K562 (cell line): Measurements from ENCODE around the gene POLR2M.

ENCODE experiments used
- BRD4 ChIP-seq: fragments of 200-600 bp; sonication (generic); IDR thresholded peaks from 2 replicates; pipeline ENCODE4 v1.6.1; 2017; ENCODE audit warnings: inconsistent platforms
- JUN ChIP-seq, 2 experiments: sonication (generic) in 1 of 2; formaldehyde crosslinking in 1 of 2; IDR thresholded peaks; 2 replicates each; pipeline versions ENCODE4 v1.6.1 to v1.8.0; 2012 to 2022; ENCODE audit warnings: borderline replicate concordance in 2 of 2, mild to moderate bottlenecking in 2 of 2, improper control_type of control experiment in 1 of 2, low read depth in 1 of 2, low read length in 1 of 2, missing genetic modification reagents in 1 of 2

DNA sequence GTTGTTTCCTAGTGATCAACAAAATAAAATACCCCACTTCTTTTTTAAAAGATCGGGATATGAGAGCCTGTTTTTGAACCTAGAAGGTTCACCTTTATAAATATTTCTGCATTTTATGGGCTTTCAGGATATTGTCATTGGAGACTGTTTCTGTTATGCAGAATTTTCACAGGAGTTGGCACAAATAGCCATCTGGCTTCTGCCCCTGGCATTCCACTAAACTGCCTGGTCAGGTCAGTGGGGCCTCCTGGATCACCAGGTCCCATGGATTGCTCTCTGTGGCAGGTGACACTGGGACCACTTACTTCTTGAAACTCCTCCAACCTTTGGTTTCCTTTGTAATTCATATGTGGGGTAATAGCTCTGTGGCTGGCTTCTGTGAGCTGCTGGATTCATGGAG lies 25.5 kb upstream of the POLR2M start:
- TF ChIP-seq JUN (IDR thresholded peaks at IDR 0.05; ENCODE audit: borderline replicate concordance, low read depth, low read length) (no peak), JUN (CRISPR knock-in tag; IDR thresholded peaks at IDR 0.05; ENCODE audit: borderline replicate concordance) (no peak), BRD4 (no peak)
